HG02678 (cell line): ENCODE results near the gene TCF4.

Experiments used
- ATAC-seq: cut with Tn5 transposase; IDR thresholded peaks from one replicate; pipeline ENCODE4 v1.9.1; 2021; ENCODE audit warnings: mild to moderate bottlenecking, moderate library complexity; ENCODE audit not compliant: unreplicated experiment

The TCF4 gene

GRCh38 chr18:55398858-55399257, 189.1 kb downstream of the TCF4 start:
- ATAC-seq: no peak

GRCh38 chr18:55396979-55397378, 191.0 kb downstream of the TCF4 start:
- no peak for ATAC-seq

GRCh38 chr18:55396267-55396905, 191.6 kb downstream of the TCF4 start:
- ATAC-seq: no peak

GRCh38 chr18:55395799-55396198, 192.2 kb downstream of the TCF4 start:
- ATAC-seq: no peak

- ATAC-seq: no peak
These were observed 197.1 kb downstream of the TCF4 start for GRCh38 chr18:55390898-55391297.

- no peak for ATAC-seq
These were observed 200.6 kb downstream of the TCF4 start for GRCh38 chr18:55387139-55387984.

- no peak for ATAC-seq
These were observed 201.4 kb downstream of the TCF4 start for GRCh38 chr18:55386545-55386944.

GRCh38 chr18:55385770-55386169, 202.2 kb downstream of the TCF4 start:
- no peak for ATAC-seq

- no peak for ATAC-seq
These were observed 203.3 kb downstream of the TCF4 start for GRCh38 chr18:55384551-55385275.

- no peak for ATAC-seq
These were observed 203.9 kb downstream of the TCF4 start for GRCh38 chr18:55384115-55384514.

- no peak for ATAC-seq
These were observed 205.7 kb downstream of the TCF4 start for GRCh38 chr18:55382277-55382805.

- no peak for ATAC-seq
These were observed 206.7 kb downstream of the TCF4 start for GRCh38 chr18:55381277-55381676.

- ATAC-seq: no peak
These were observed 207.4 kb downstream of the TCF4 start for GRCh38 chr18:55380589-55380988.

- peak; percentile 83 for ATAC-seq
These were observed 211.6 kb downstream of the TCF4 start for GRCh38 chr18:55376387-55376786.

- no peak for ATAC-seq
These were observed 212.1 kb downstream of the TCF4 start for GRCh38 chr18:55375930-55376329.

GRCh38 chr18:55374741-55375140, 213.3 kb downstream of the TCF4 start:
- no peak for ATAC-seq

GRCh38 chr18:55372209-55372608, 215.8 kb downstream of the TCF4 start:
- ATAC-seq: no peak

- no peak for ATAC-seq
These were observed 217.1 kb downstream of the TCF4 start for GRCh38 chr18:55370936-55371335.

GRCh38 chr18:55369346-55369745, 218.6 kb downstream of the TCF4 start:
- ATAC-seq: no peak

- ATAC-seq: no peak
These were observed 222.7 kb downstream of the TCF4 start for GRCh38 chr18:55365342-55365741.

- ATAC-seq: no peak
These were observed 225.7 kb downstream of the TCF4 start for GRCh38 chr18:55362303-55362702.
